ENCODE results near the gene STK33.
A peak's percentile ranks its signal among the peaks of the same experiment; 100 is the strongest.

Gene STK33

GRCh38 chr11:8604078-8604723 lies 10.2 kb upstream of the STK33 start:
- Histone ChIP-seq H3K9me3 (ENCODE audit: insufficient read depth, low read length, severe bottlenecking) (no peaks in the 10 kb centered on the region), H2AFZ (ENCODE audit: low read depth, low read length) (no peak overlapping the region), H4K20me1 (ENCODE audit: insufficient read depth, low read length) (no peaks in the 10 kb centered on the region), H3K36me3 (ENCODE audit: insufficient read depth, low read length) (no peaks in the 10 kb centered on the region), H3K27me3 (ENCODE audit: insufficient read depth, low read length, poor library complexity) (peaks cover 25% of the 10 kb centered on the region), H3K27ac (ENCODE audit: low read length) (no peak overlapping the region), H3K4me1 (ENCODE audit: insufficient read depth, low read length) (no peaks in the 10 kb centered on the region), H3K4me3 (ENCODE audit: low read depth in 1 of 2, low read length in 2 of 2) (no peak overlapping the region), H3K9ac (ENCODE audit: low read depth, low read length) (no peak overlapping the region), H3K4me2 (ENCODE audit: insufficient read depth, low read length) (no peak overlapping the region), H3K79me2 (ENCODE audit: insufficient read depth, low read length) (no peaks in the 10 kb centered on the region)
- TF ChIP-seq EZH2 (IDR thresholded peaks at IDR 0.05; ENCODE audit: borderline replicate concordance, low read depth, low read length, severe bottlenecking) = no peak
- peak; percentile 82 for TF ChIP-seq CTCF (IDR thresholded peaks at IDR 0.05; ENCODE audit: borderline replicate concordance, extremely low read depth, low read length, poor library complexity, severe bottlenecking)
- DNase-seq (peak; percentile 47), ATAC-seq (ENCODE audit: insufficient read depth, low read depth) (peak; percentile 79)

- Histone ChIP-seq H3K9ac (ENCODE audit: low read depth, low read length) (no peak overlapping the region), H3K27me3 (ENCODE audit: insufficient read depth, low read length, poor library complexity) (peaks cover 25% of the 10 kb centered on the region), H3K9me3 (ENCODE audit: insufficient read depth, low read length, severe bottlenecking) (no peaks in the 10 kb centered on the region), H3K36me3 (ENCODE audit: insufficient read depth, low read length) (no peaks in the 10 kb centered on the region), H3K79me2 (ENCODE audit: insufficient read depth, low read length) (no peaks in the 10 kb centered on the region), H3K4me3 (ENCODE audit: low read depth in 1 of 2, low read length in 2 of 2) (no peak overlapping the region), H3K27ac (ENCODE audit: low read length) (no peak overlapping the region), H4K20me1 (ENCODE audit: insufficient read depth, low read length) (no peaks in the 10 kb centered on the region), H3K4me1 (ENCODE audit: insufficient read depth, low read length) (no peaks in the 10 kb centered on the region), H2AFZ (ENCODE audit: low read depth, low read length) (no peak overlapping the region), H3K4me2 (ENCODE audit: insufficient read depth, low read length) (no peak overlapping the region)
- DNase-seq = no peak
- no peak for TF ChIP-seq CTCF (IDR thresholded peaks at IDR 0.05; ENCODE audit: borderline replicate concordance, extremely low read depth, low read length, poor library complexity, severe bottlenecking)
- no peak for TF ChIP-seq EZH2 (IDR thresholded peaks at IDR 0.05; ENCODE audit: borderline replicate concordance, low read depth, low read length, severe bottlenecking)
- no peak for ATAC-seq (ENCODE audit: insufficient read depth, low read depth)
Measured at GRCh38 chr11:8603696-8604077, 9.7 kb upstream of the STK33 start.

GRCh38 chr11:8601376-8602133 lies 7.5 kb upstream of the STK33 start:
- no peak overlapping the region for H3K4me2 ChIP-seq (ENCODE audit: insufficient read depth, low read length)
- no peak for ATAC-seq (ENCODE audit: insufficient read depth, low read depth)
- no peaks in the 10 kb centered on the region for H3K36me3 ChIP-seq (ENCODE audit: insufficient read depth, low read length)
- H2AFZ ChIP-seq (ENCODE audit: low read depth, low read length) = no peak overlapping the region
- DNase-seq = no peak
- TF ChIP-seq EZH2 (IDR thresholded peaks at IDR 0.05; ENCODE audit: borderline replicate concordance, low read depth, low read length, severe bottlenecking) = no peak
- TF ChIP-seq CTCF (IDR thresholded peaks at IDR 0.05; ENCODE audit: borderline replicate concordance, extremely low read depth, low read length, poor library complexity, severe bottlenecking) = no peak
- H3K4me1 ChIP-seq (ENCODE audit: insufficient read depth, low read length) = no peaks in the 10 kb centered on the region
- H3K27ac ChIP-seq (ENCODE audit: low read length) = no peak overlapping the region
- H4K20me1 ChIP-seq (ENCODE audit: insufficient read depth, low read length) = no peaks in the 10 kb centered on the region
- no peaks in the 10 kb centered on the region for H3K9me3 ChIP-seq (ENCODE audit: insufficient read depth, low read length, severe bottlenecking)
- H3K4me3 ChIP-seq (ENCODE audit: low read depth in 1 of 2, low read length in 2 of 2) = no peak overlapping the region
- H3K79me2 ChIP-seq (ENCODE audit: insufficient read depth, low read length) = no peaks in the 10 kb centered on the region
- H3K9ac ChIP-seq (ENCODE audit: low read depth, low read length) = no peak overlapping the region
- H3K27me3 ChIP-seq (ENCODE audit: insufficient read depth, low read length, poor library complexity) = peaks cover 23% of the 10 kb centered on the region
